Mesodermal cell (in vitro differentiated cells): Measurements from ENCODE around the gene TRAF5.
"Not testable (repeated sequence)": the region's sequence is repeated elsewhere in the genome, so short reads cannot be mapped to it uniquely, and the experiment has no call there.

ENCODE experiments used
- H3K27ac ChIP-seq: 2 replicates; pipeline ENCODE4 v1.7.0; 2013; ENCODE audit warnings: mild to moderate bottlenecking, low read depth, low read length, moderate library complexity; ENCODE audit not compliant: severe bottlenecking
- H3K36me3 ChIP-seq: 2 replicates; pipeline ENCODE4 v1.7.1; 2013; ENCODE audit warnings: mild to moderate bottlenecking, low read length, moderate library complexity; ENCODE audit not compliant: control insufficient read depth, insufficient read depth
- H3K4me1 ChIP-seq: one replicate; pipeline ENCODE4 v1.7.1; 2013; ENCODE audit warnings: mild to moderate bottlenecking, low read length; ENCODE audit not compliant: insufficient read depth, control insufficient read depth, poor library complexity, severe bottlenecking
- H3K4me3 ChIP-seq: 2 replicates; pipeline ENCODE4 v1.7.0; 2013; ENCODE audit warnings: low read length, control low read depth, mild to moderate bottlenecking; ENCODE audit not compliant: insufficient read depth, poor library complexity, severe bottlenecking; ENCODE audit errors: extremely low read depth
- H3K9me3 ChIP-seq: 2 replicates; pipeline ENCODE4 v1.7.1; 2013; ENCODE audit warnings: mild to moderate bottlenecking, low read length, moderate library complexity; ENCODE audit not compliant: control insufficient read depth
- WGBS, 2 experiments: methylation state at CpG; one replicate each; pipeline ENCODE4 v1.1.5; 2013; ENCODE audit warnings: missing lambda C conversion rate in 2 of 2; ENCODE audit not compliant: insufficient coverage in 2 of 2; 5-methylcytosine and 5-hydroxymethylcytosine counted together

TRAF5 gene

GRCh38 chr1:211399851-211400393 is 73.3 kb downstream of the TRAF5 start:
- not testable (repeated sequence) for H3K4me3 ChIP-seq, H3K9me3 ChIP-seq, H3K4me1 ChIP-seq, H3K36me3 ChIP-seq
- peak overlapping the region; percentile 16 for H3K27ac ChIP-seq
- 4 to 7% methylated on average over 6 to 12 of the region's 13 CpGs for WGBS, 2 experiments

- not testable (repeated sequence) for H3K4me3 ChIP-seq, H3K4me1 ChIP-seq, H3K9me3 ChIP-seq, H3K36me3 ChIP-seq, H3K27ac ChIP-seq
- WGBS, 2 experiments, result 100% methylated on average over 1 of the region's 1 CpG; no CpG with 5 or more reads in 1 of the 2 experiments
Observed at GRCh38 chr1:211401751-211402150, 75.1 kb downstream of the TRAF5 start.

GRCh38 chr1:211406086-211406485 is 79.5 kb downstream of the TRAF5 start:
- H3K9me3 ChIP-seq, H3K4me1 ChIP-seq, H3K4me3 ChIP-seq, H3K36me3 ChIP-seq, H3K27ac ChIP-seq: not testable (repeated sequence)
- 80% methylated on average over 1 of the region's 3 CpGs; no CpG with 5 or more reads in 1 of the 2 experiments for WGBS, 2 experiments

GRCh38 chr1:211407749-211408148 is 81.1 kb downstream of the TRAF5 start:
- 84 to 93% methylated on average over 3 of the region's 7 CpGs for WGBS, 2 experiments
- not testable (repeated sequence) for H3K36me3 ChIP-seq, H3K4me3 ChIP-seq, H3K4me1 ChIP-seq, H3K27ac ChIP-seq, H3K9me3 ChIP-seq

GRCh38 chr1:211411639-211412038 is 85.0 kb downstream of the TRAF5 start:
- no peaks in the 10 kb centered on the region for H3K4me1 ChIP-seq
- no peaks in the 10 kb centered on the region for H3K36me3 ChIP-seq
- no peak overlapping the region for H3K4me3 ChIP-seq
- H3K9me3 ChIP-seq, result peaks cover 12% of the 10 kb centered on the region
- H3K27ac ChIP-seq, result no peak overlapping the region
- WGBS, 2 experiments, result 90 to 100% methylated on average over 1 to 3 of the region's 3 CpGs

- no CpG with 5 or more reads among the region's 2 CpGs for WGBS, 2 experiments
- Histone ChIP-seq H3K9me3 (peaks cover 9% of the 10 kb centered on the region), H3K36me3 (no peaks in the 10 kb centered on the region), H3K4me1 (no peaks in the 10 kb centered on the region), H3K4me3 (no peak overlapping the region), H3K27ac (no peak overlapping the region)
Observed at GRCh38 chr1:211415700-211416099, 89.1 kb downstream of the TRAF5 start.

GRCh38 chr1:211416246-211416627 is 89.6 kb downstream of the TRAF5 start:
- WGBS, 2 experiments, result 65 to 69% methylated on average over 25 to 32 of the region's 43 CpGs
- H3K9me3 ChIP-seq, H3K27ac ChIP-seq, H3K4me3 ChIP-seq, H3K36me3 ChIP-seq, H3K4me1 ChIP-seq: not testable (repeated sequence)

- not testable (repeated sequence) for H3K4me3 ChIP-seq, H3K9me3 ChIP-seq, H3K36me3 ChIP-seq, H3K27ac ChIP-seq, H3K4me1 ChIP-seq
- WGBS, 2 experiments, result 72 to 79% methylated on average over 15 to 23 of the region's 46 CpGs
Observed at GRCh38 chr1:211416628-211417323, 90.1 kb downstream of the TRAF5 start.

GRCh38 chr1:211420389-211420788 is 93.8 kb downstream of the TRAF5 start:
- Histone ChIP-seq H3K4me1 (no peaks in the 10 kb centered on the region), H3K36me3 (no peaks in the 10 kb centered on the region), H3K9me3 (peaks cover 5% of the 10 kb centered on the region), H3K27ac (no peak overlapping the region), H3K4me3 (no peak overlapping the region)
- 88 to 100% methylated on average over 1 to 2 of the region's 2 CpGs for WGBS, 2 experiments

- WGBS, 2 experiments, result 80% methylated on average over 2 of the region's 2 CpGs; no CpG with 5 or more reads in 1 of the 2 experiments
- no peak overlapping the region for H3K27ac ChIP-seq
- peaks cover 5% of the 10 kb centered on the region for H3K9me3 ChIP-seq
Observed at GRCh38 chr1:211420845-211421454, 94.3 kb downstream of the TRAF5 start.

GRCh38 chr1:211424018-211424417 is 97.4 kb downstream of the TRAF5 start:
- no peak overlapping the region for H3K4me3 ChIP-seq
- WGBS, 2 experiments, result no CpG with 5 or more reads among the region's 1 CpG
- H3K9me3 ChIP-seq, result no peaks in the 10 kb centered on the region

More at GRCh38 chr1:211420845-211421454, 94.3 kb downstream of the TRAF5 start:
- H3K4me3 ChIP-seq, result no peak overlapping the region
- H3K36me3 ChIP-seq, result no peaks in the 10 kb centered on the region
- no peaks in the 10 kb centered on the region for H3K4me1 ChIP-seq

More at GRCh38 chr1:211424018-211424417, 97.4 kb downstream of the TRAF5 start:
- H3K36me3 ChIP-seq, result no peaks in the 10 kb centered on the region
- H3K4me1 ChIP-seq, result no peaks in the 10 kb centered on the region
- no peak overlapping the region for H3K27ac ChIP-seq
